HG03521 (cell line): ENCODE data around the gene MRPL52.
"Not testable (repeated sequence)": the region's sequence is repeated elsewhere in the genome, so short reads cannot be mapped to it uniquely, and the experiment has no call there.

Source experiments
- ATAC-seq: cut with Tn5 transposase; IDR thresholded peaks from one replicate; pipeline ENCODE4 v1.9.1; 2021; ENCODE audit warnings: mild to moderate bottlenecking, moderate library complexity; ENCODE audit not compliant: unreplicated experiment

The MRPL52 gene

GRCh38 chr14:22829661-22830442 lies at the start of gene MRPL52:
Gene MRPL52, plus strand, starts transcription at chr14:22829887. Its CDS starts 26 bp downstream, at chr14:22829913.
- ATAC-seq = peak; percentile 90

- no peak for ATAC-seq
Measured at GRCh38 chr14:22780105-22780679, 49.5 kb upstream of the MRPL52 start.

- ATAC-seq = no peak
Measured at GRCh38 chr14:22780941-22781300, 48.8 kb upstream of the MRPL52 start.

GRCh38 chr14:22781301-22781991 lies 48.2 kb upstream of the MRPL52 start:
- ATAC-seq = no peak

GRCh38 chr14:22786685-22787084 lies 43.0 kb upstream of the MRPL52 start:
- ATAC-seq = no peak

GRCh38 chr14:22791301-22791700 lies 38.4 kb upstream of the MRPL52 start:
- no peak for ATAC-seq

GRCh38 chr14:22792158-22792557 lies 37.5 kb upstream of the MRPL52 start:
- ATAC-seq = no peak

- ATAC-seq = not testable (repeated sequence)
Measured at GRCh38 chr14:22793550-22793949, 36.1 kb upstream of the MRPL52 start.

- ATAC-seq = no peak
Measured at GRCh38 chr14:22793976-22794375, 35.7 kb upstream of the MRPL52 start.

GRCh38 chr14:22794551-22794951 lies 35.1 kb upstream of the MRPL52 start:
- ATAC-seq = no peak

- ATAC-seq = no peak
Measured at GRCh38 chr14:22796087-22796707, 33.5 kb upstream of the MRPL52 start.

GRCh38 chr14:22797017-22797917 lies 32.4 kb upstream of the MRPL52 start:
- no peak for ATAC-seq

- no peak for ATAC-seq
Measured at GRCh38 chr14:22798528-22798927, 31.2 kb upstream of the MRPL52 start.

GRCh38 chr14:22800346-22800745 lies 29.3 kb upstream of the MRPL52 start:
- ATAC-seq = no peak

- ATAC-seq = no peak
Measured at GRCh38 chr14:22801716-22802115, 28.0 kb upstream of the MRPL52 start.

- ATAC-seq = no peak
Measured at GRCh38 chr14:22802860-22803686, 26.6 kb upstream of the MRPL52 start.

GRCh38 chr14:22803687-22803974 lies 26.1 kb upstream of the MRPL52 start:
- ATAC-seq = no peak

- ATAC-seq = not testable (repeated sequence)
Measured at GRCh38 chr14:22805235-22805634, 24.5 kb upstream of the MRPL52 start.

- ATAC-seq = no peak
Measured at GRCh38 chr14:22807432-22808087, 22.1 kb upstream of the MRPL52 start.
